B cell (primary cell): ENCODE data around the gene PDGFA. TPM values are rescaled to one million over a fixed set of nuclear protein-coding genes. Genes with fewer than 3 reads are reported as not detected.

ENCODE experiments used
- ATAC-seq: fragments of 200-7000 bp; cut with Tn5 transposase; one replicate; pipeline ENCODE4 v1.10.0; 2021; ENCODE audit warnings: low read depth, mild to moderate bottlenecking, moderate number of reproducible peaks, moderate library complexity
- CTCF ChIA-PET: fragments of 350-600 bp; sonication (Branson Sonifier 250); formaldehyde crosslinking; loops from one replicate; lab custom pipeline; 2021; ENCODE audit warnings: antibody characterized with exemption, inconsistent platforms; lab: Charles Lee
- POLR2A ChIA-PET: fragments of 350-600 bp; sonication (Branson Sonifier 250); formaldehyde crosslinking; loops from one replicate; lab custom pipeline; 2021; ENCODE audit warnings: antibody characterized with exemption; lab: Charles Lee
- DNase-seq: peaks from one replicate; pipeline ENCODE4 v3.0.0; 2013
- H2AFZ ChIP-seq: 2 replicates; pipeline ENCODE4 v1.6.1; 2012; ENCODE audit warnings: mild to moderate bottlenecking, low read depth, low read length; ENCODE audit not compliant: insufficient read depth, poor library complexity, severe bottlenecking
- H3K27ac ChIP-seq, 2 donors: 1 replicate in 1 of 2; 2 replicates in 1 of 2; pipeline ENCODE4 v1.5.1; 2012 to 2013; ENCODE audit warnings: low read length in 2 of 2, mild to moderate bottlenecking in 2 of 2, moderate library complexity in 1 of 2
- H3K27me3 ChIP-seq, 4 experiments: fragments of 200-600 bp in 1 of 4; sonication (generic) in 1 of 4; replicated peaks in 1 of 4; 1 replicate in 2 of 4; 2 replicates in 2 of 4; pipeline versions ENCODE4 v1.6.1 to v1.7.0; 2013 to 2016; ENCODE audit warnings: low read length in 3 of 4, mild to moderate bottlenecking in 2 of 4, mixed read lengths in 1 of 4, moderate library complexity in 1 of 4; ENCODE audit not compliant: insufficient read depth in 4 of 4, control insufficient read depth in 3 of 4; ENCODE audit errors: control extremely low read depth in 1 of 4
- H3K36me3 ChIP-seq, 2 experiments: replicated peaks in 1 of 2; 1 replicate in 1 of 2; 2 replicates in 1 of 2; pipeline versions ENCODE4 v1.6.1 to v1.7.1; 2013; ENCODE audit warnings: low read length in 1 of 2; ENCODE audit not compliant: insufficient read depth in 2 of 2, control insufficient read depth in 1 of 2; ENCODE audit errors: control extremely low read depth in 1 of 2, extremely low read depth in 1 of 2
- H3K4me1 ChIP-seq, 2 donors: fragments of 200-600 bp in 1 of 2; sonication (generic) in 1 of 2; 1 replicate in 1 of 2; 2 replicates in 1 of 2; pipeline versions ENCODE4 v1.5.1 to v1.6.1; 2013 to 2017; ENCODE audit warnings: low read length in 2 of 2; ENCODE audit not compliant: control insufficient read depth in 2 of 2, insufficient read depth in 2 of 2
- H3K4me2 ChIP-seq: replicated peaks from 2 replicates; pipeline ENCODE3; 2012; ENCODE audit warnings: mild to moderate bottlenecking, low read depth, low read length; ENCODE audit not compliant: poor library complexity, severe bottlenecking
- H3K4me3 ChIP-seq, 5 experiments: fragments of 200-600 bp in 1 of 5; sonication (generic) in 1 of 5; 1 replicate in 3 of 5; 2 replicates in 2 of 5; pipeline versions ENCODE4 v1.5.1 to v1.7.0; 2011 to 2016; ENCODE audit warnings: low read length in 4 of 5, mild to moderate bottlenecking in 4 of 5, low read depth in 2 of 5, control low read depth in 1 of 5, moderate library complexity in 1 of 5; ENCODE audit not compliant: insufficient read depth in 1 of 5; ENCODE audit errors: control extremely low read depth in 1 of 5, extremely low read depth in 1 of 5
- H3K79me2 ChIP-seq: fragments of 200-600 bp; sonication (generic); one replicate; pipeline ENCODE4 v1.6.0; 2016; ENCODE audit warnings: low read length; ENCODE audit not compliant: control insufficient read depth, insufficient read depth
- H3K9ac ChIP-seq: fragments of 200-600 bp; sonication (generic); 2 replicates; pipeline ENCODE4 v1.6.1; 2017; ENCODE audit warnings: mild to moderate bottlenecking, low read length, moderate library complexity
- H3K9me3 ChIP-seq, 3 donors: one replicate each; pipeline versions ENCODE4 v1.6.1 to v1.7.1; 2013; ENCODE audit warnings: low read length in 2 of 3; ENCODE audit not compliant: control insufficient read depth in 2 of 3, insufficient read depth in 1 of 3; ENCODE audit errors: control extremely low read depth in 1 of 3
- H4K20me1 ChIP-seq: 2 replicates; pipeline ENCODE4 v1.6.0; 2012; ENCODE audit warnings: mild to moderate bottlenecking, low read length; ENCODE audit not compliant: insufficient read depth, control insufficient read depth, poor library complexity, severe bottlenecking
- H3K27ac Mint-ChIP-seq: one replicate; pipeline ENCODE4 v1.8.0; 2021; ENCODE audit warnings: mixed read lengths
- H3K27me3 Mint-ChIP-seq: one replicate; pipeline ENCODE4 v1.8.0; 2021; ENCODE audit warnings: mixed read lengths
- H3K4me1 Mint-ChIP-seq: one replicate; pipeline ENCODE4 v1.8.0; 2021; ENCODE audit warnings: mixed read lengths
- H3K4me3 Mint-ChIP-seq: one replicate; pipeline ENCODE4 v1.8.0; 2021; ENCODE audit warnings: mixed read lengths
- H3K9me3 Mint-ChIP-seq: one replicate; pipeline ENCODE4 v1.8.0; 2022; ENCODE audit warnings: mixed read lengths; ENCODE audit not compliant: insufficient read depth
- EZH2 ChIP-seq: IDR thresholded peaks from 2 replicates; pipeline ENCODE4 v1.6.1; 2012; ENCODE audit warnings: borderline replicate concordance, low read depth, mild to moderate bottlenecking, moderate library complexity, low read length; ENCODE audit not compliant: insufficient read depth, poor library complexity, severe bottlenecking
- WGBS: methylation state at CpG from one replicate; pipeline ENCODE4 v1.1.5; 2013; ENCODE audit warnings: missing lambda C conversion rate; ENCODE audit not compliant: insufficient coverage; 5-methylcytosine and 5-hydroxymethylcytosine counted together
- intact Hi-C: fragments of 100-400 bp; cut with micrococcal nuclease; formaldehyde crosslinking; loops from one replicate; pipeline ENCODE4 v1.10.0; 2022
- polyA plus RNA-seq: library from polyadenylated mRNA; depleted of rRNA; stranded (reverse); fragments of >200 nt; gene quantifications from 2 replicates; pipeline ENCODE4 v1.2.3, GENCODE V29; 2012
- total RNA-seq, 2 donors: library from RNA; stranded (reverse); fragments of 120-200 nt in 1 of 2; gene quantifications; 1 replicate in 1 of 2; 2 replicates in 1 of 2; pipeline versions ENCODE4 v1.2.3 to v1.2.4, GENCODE V29; 2013 to 2022
- TF ChIP-seq, protein P1 (sequence below): fragments of 200-600 bp; IDR thresholded peaks from one replicate; pipeline ENCODE4 v1.8.0; 2022; ENCODE audit warnings: antibody characterized with exemption, mild to moderate bottlenecking

Gene PDGFA
- total and polyA plus RNA-seq, 2 donors (not counting 1 experiment from before 2014, with no cell fraction given) = 0.36 to 1.5 TPM

DNA sequence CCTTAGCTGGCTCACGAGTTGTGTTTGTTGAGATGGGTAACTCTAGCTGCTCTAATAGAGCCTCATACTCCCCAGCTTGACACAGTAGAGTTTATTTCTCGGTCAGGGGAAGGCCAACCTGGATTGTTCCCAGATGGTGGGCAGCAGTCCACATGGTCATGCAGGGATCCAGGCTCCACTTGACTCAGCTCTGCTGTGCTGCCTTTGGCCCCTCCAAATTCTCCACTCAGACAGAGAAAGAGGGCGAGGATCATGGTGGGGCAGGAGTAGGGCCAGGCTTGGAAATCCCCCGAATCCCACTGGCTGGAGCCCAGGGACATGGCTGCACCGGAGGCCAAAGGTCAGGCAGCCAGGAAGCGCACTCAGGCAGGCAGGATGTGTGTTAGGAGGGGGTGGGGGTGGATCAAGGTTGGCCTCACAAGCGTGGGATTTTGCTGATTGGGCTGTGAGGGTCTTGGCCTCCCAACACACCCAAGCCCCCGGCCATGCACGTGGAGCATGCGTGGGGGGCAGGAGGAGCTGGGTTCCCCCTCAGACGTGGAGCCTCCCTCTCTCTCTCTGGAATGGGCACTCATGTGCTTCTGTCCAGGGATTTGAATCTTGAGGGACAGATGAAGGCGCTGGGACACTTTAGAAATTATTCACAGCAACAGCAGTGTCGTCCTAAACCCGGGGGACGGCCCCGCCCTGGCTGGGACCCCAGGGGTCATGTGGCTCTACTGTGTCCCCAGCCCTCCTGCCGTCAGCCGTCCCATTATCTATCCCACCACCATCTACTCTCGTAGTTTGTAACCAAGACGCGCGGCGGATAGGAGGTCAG, 44.8 kb downstream of the PDGFA start:
- intact Hi-C loops = no loop called here
- H3K36me3 ChIP-seq = no peaks in the 10 kb centered on the region
- H3K27me3 Mint-ChIP-seq = peaks cover 13% of the 10 kb centered on the region
- H3K4me1 ChIP-seq = no peaks in the 10 kb centered on the region
- no peak overlapping the region for H3K27ac Mint-ChIP-seq
- no peak overlapping the region for H3K27ac ChIP-seq
- no peak overlapping the region for H3K9ac ChIP-seq
- no peak overlapping the region for H3K4me3 ChIP-seq
- peaks cover 0 to 42% (median 0%) of the 10 kb centered on the region in 3 donors for H3K9me3 ChIP-seq
- H4K20me1 ChIP-seq = no peaks in the 10 kb centered on the region
- H3K9me3 Mint-ChIP-seq = no peaks in the 10 kb centered on the region
- TF ChIP-seq, protein P1, sequence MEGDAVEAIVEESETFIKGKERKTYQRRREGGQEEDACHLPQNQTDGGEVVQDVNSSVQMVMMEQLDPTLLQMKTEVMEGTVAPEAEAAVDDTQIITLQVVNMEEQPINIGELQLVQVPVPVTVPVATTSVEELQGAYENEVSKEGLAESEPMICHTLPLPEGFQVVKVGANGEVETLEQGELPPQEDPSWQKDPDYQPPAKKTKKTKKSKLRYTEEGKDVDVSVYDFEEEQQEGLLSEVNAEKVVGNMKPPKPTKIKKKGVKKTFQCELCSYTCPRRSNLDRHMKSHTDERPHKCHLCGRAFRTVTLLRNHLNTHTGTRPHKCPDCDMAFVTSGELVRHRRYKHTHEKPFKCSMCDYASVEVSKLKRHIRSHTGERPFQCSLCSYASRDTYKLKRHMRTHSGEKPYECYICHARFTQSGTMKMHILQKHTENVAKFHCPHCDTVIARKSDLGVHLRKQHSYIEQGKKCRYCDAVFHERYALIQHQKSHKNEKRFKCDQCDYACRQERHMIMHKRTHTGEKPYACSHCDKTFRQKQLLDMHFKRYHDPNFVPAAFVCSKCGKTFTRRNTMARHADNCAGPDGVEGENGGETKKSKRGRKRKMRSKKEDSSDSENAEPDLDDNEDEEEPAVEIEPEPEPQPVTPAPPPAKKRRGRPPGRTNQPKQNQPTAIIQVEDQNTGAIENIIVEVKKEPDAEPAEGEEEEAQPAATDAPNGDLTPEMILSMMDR = no peak
- TF ChIP-seq EZH2 = no peak
- ATAC-seq (no peak), DNase-seq (no peak)
- peaks cover 0 to 6% (median 1%) of the 10 kb centered on the region in 4 experiments for H3K27me3 ChIP-seq
- ChIA-PET CTCF (no interaction called here), POLR2A (no interaction called here)
- no peak overlapping the region for H3K4me3 Mint-ChIP-seq
- H3K79me2 ChIP-seq = no peaks in the 10 kb centered on the region
- 87% methylated on average over 23 of the region's 23 CpGs for WGBS
- H3K4me2 ChIP-seq = no peak overlapping the region
- H3K4me1 Mint-ChIP-seq = peaks cover under 1% of the 10 kb centered on the region
- H2AFZ ChIP-seq = no peak overlapping the region

DNA sequence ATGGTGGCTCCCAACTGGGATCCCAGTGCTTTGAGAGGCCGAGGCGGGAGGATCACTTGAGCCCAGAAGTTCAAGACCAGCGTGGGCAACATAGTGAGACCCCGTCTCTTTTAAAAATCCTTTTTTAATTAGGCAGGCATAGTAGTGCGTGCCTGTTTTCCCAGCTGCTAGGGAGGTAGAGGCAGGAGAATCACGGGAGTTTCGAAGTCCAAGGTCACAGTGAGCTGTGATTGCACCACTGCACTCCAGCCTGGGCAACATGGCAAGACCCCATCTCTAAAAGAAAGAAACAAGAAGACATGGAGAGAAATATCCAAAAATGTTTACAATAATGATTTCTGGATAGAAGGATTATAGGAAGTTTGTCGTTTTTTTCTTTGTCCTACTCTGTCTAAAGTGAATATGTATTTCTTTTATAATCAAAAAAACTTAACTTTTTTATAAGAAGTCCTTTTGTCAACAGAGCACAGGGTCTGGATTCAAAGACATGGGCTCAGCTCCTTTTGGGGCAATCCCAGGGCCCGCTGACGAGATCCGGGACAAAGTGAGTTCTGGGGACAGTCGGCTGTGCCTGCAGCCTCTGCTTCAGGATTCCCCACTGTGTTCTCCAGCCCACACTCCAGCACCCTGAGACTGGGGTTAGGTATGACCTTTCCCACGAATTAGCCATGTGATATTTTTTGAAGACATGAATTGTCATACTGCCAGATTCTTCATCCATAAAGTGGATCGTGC, 45.6 kb downstream of the PDGFA start:
- Histone ChIP-seq H3K4me1 (peaks cover 0 to 1% of the 10 kb centered on the region in 2 donors), H3K9ac (no peak overlapping the region), H2AFZ (no peak overlapping the region), H3K4me2 (no peak overlapping the region), H3K36me3 (no peaks in the 10 kb centered on the region), H3K27me3 (peaks cover 0 to 6% (median 1%) of the 10 kb centered on the region in 4 experiments), H3K79me2 (no peaks in the 10 kb centered on the region), H3K27ac (no peak overlapping the region), H4K20me1 (no peaks in the 10 kb centered on the region), H3K4me3 (no peak overlapping the region), H3K9me3 (peaks cover 0 to 42% (median 0%) of the 10 kb centered on the region in 3 donors)
- CTCF ChIA-PET = no interaction called here
- no peak for DNase-seq
- intact Hi-C loops = no loop called here
- POLR2A ChIA-PET = no interaction called here
- Mint-ChIP-seq H3K9me3 (no peaks in the 10 kb centered on the region), H3K27ac (no peak overlapping the region), H3K27me3 (peaks cover 13% of the 10 kb centered on the region), H3K4me1 (peaks cover 2% of the 10 kb centered on the region), H3K4me3 (no peak overlapping the region)
- no peak for ATAC-seq
- TF ChIP-seq, protein P1 = no peak
- no peak for TF ChIP-seq EZH2
- 81% methylated on average over 10 of the region's 14 CpGs for WGBS
